GM12874 (cell line): ENCODE measurements around the gene WDR88.

Source experiments
- CTCF ChIP-seq: IDR thresholded peaks from 2 replicates; pipeline ENCODE4 v1.5.1; 2011; ENCODE audit warnings: low read depth, mild to moderate bottlenecking, control low read depth, low read length, moderate library complexity; ENCODE audit not compliant: insufficient read depth

The WDR88 gene

GRCh38 chr19:33132021-33132420 lies at the start of gene WDR88:
Gene WDR88, plus strand, starts transcription at chr19:33132114. Its CDS starts 56 bp downstream, at chr19:33132170.
- no peak for TF ChIP-seq CTCF

- TF ChIP-seq CTCF, result no peak
These were observed 46.3 kb upstream of the WDR88 start for GRCh38 chr19:33085570-33086128.

GRCh38 chr19:33086955-33087354 lies 45.0 kb upstream of the WDR88 start:
- no peak for TF ChIP-seq CTCF

GRCh38 chr19:33089010-33089409 lies 42.9 kb upstream of the WDR88 start:
- TF ChIP-seq CTCF, result no peak

- no peak for TF ChIP-seq CTCF
These were observed 41.7 kb upstream of the WDR88 start for GRCh38 chr19:33090179-33090578.

GRCh38 chr19:33093420-33094210 lies 38.3 kb upstream of the WDR88 start:
- TF ChIP-seq CTCF, result no peak

- TF ChIP-seq CTCF, result no peak
These were observed 37.4 kb upstream of the WDR88 start for GRCh38 chr19:33094436-33095067.
